ENCODE measurements around the gene RPS15.

Gene RPS15

GRCh38 chr19:1457031-1457739, 19.0 kb downstream of the RPS15 start:
- Mint-ChIP-seq H3K36me3 (ENCODE audit: low read depth) (no peaks in the 10 kb centered on the region), H3K9me3 (no peaks in the 10 kb centered on the region), H3K4me3 (no peak overlapping the region), H3K4me1 (ENCODE audit: low read depth) (peaks cover 7% of the 10 kb centered on the region), H3K27me3 (ENCODE audit: low read depth) (peaks cover 43% of the 10 kb centered on the region), H3K27ac (no peak overlapping the region)

- Mint-ChIP-seq H3K27me3 (ENCODE audit: low read depth) (peaks cover 41% of the 10 kb centered on the region), H3K4me1 (ENCODE audit: low read depth) (peaks cover 7% of the 10 kb centered on the region), H3K4me3 (no peak overlapping the region), H3K9me3 (no peaks in the 10 kb centered on the region), H3K27ac (no peak overlapping the region), H3K36me3 (ENCODE audit: low read depth) (no peaks in the 10 kb centered on the region)
Observed at GRCh38 chr19:1457892-1458291, 19.7 kb downstream of the RPS15 start.

GRCh38 chr19:1459479-1459878, 21.3 kb downstream of the RPS15 start:
- Mint-ChIP-seq H3K36me3 (ENCODE audit: low read depth) (no peaks in the 10 kb centered on the region), H3K27ac (no peak overlapping the region), H3K4me1 (ENCODE audit: low read depth) (peaks cover 7% of the 10 kb centered on the region), H3K4me3 (no peak overlapping the region), H3K9me3 (no peaks in the 10 kb centered on the region), H3K27me3 (ENCODE audit: low read depth) (peaks cover 31% of the 10 kb centered on the region)

GRCh38 chr19:1460033-1460995, 22.1 kb downstream of the RPS15 start:
- Mint-ChIP-seq H3K4me3 (no peak overlapping the region), H3K4me1 (ENCODE audit: low read depth) (peaks cover 4% of the 10 kb centered on the region), H3K36me3 (ENCODE audit: low read depth) (no peaks in the 10 kb centered on the region), H3K27ac (no peak overlapping the region), H3K9me3 (no peaks in the 10 kb centered on the region), H3K27me3 (ENCODE audit: low read depth) (peaks cover 24% of the 10 kb centered on the region)

DNA sequence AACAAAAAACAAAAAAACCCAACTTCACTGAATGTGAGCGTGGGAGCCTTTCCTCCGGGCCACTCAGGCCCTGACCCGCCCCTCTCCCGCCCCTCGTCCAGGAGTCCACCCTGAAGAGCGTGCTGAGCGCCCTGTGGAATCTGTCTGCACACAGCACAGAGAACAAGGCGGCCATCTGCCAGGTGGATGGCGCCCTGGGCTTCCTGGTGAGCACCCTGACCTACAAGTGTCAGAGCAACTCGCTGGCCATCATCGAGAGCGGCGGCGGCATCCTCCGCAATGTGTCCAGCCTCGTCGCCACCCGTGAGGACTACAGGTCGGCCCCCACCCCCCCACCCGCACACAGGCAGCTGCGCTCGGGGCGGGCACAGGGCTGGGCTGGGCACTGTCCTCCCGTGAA, 23.7 kb downstream of the RPS15 start:
- no peaks in the 10 kb centered on the region for H3K36me3 Mint-ChIP-seq (ENCODE audit: low read depth)
- H3K4me1 Mint-ChIP-seq (ENCODE audit: low read depth): no peaks in the 10 kb centered on the region
- H3K27me3 Mint-ChIP-seq (ENCODE audit: low read depth): peaks cover 18% of the 10 kb centered on the region
- H3K9me3 Mint-ChIP-seq: no peaks in the 10 kb centered on the region
- no peak overlapping the region for H3K27ac Mint-ChIP-seq
- H3K4me3 Mint-ChIP-seq: no peak overlapping the region

DNA sequence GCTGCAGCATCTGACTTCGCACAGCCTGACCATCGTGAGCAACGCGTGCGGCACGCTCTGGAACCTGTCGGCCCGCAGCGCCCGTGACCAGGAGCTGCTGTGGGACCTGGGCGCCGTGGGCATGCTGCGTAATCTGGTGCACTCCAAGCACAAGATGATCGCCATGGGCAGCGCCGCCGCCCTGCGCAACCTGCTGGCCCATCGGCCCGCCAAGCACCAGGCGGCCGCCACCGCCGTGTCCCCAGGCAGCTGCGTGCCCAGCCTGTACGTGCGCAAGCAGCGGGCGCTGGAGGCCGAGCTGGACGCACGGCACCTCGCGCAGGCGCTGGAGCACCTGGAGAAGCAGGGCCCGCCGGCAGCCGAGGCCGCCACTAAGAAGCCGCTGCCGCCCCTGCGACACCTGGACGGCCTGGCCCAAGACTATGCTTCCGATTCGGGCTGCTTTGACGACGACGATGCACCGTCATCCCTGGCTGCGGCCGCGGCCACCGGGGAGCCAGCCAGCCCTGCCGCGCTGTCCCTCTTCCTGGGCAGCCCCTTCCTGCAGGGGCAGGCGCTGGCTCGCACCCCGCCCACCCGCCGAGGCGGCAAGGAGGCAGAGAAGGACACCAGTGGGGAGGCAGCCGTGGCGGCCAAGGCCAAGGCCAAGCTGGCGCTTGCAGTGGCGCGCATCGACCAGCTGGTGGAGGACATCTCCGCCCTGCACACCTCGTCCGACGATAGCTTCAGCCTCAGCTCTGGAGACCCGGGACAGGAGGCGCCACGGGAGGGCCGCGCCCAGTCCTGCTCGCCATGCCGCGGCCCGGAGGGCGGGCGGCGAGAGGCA, 27.2 kb downstream of the RPS15 start:
- H3K4me3 Mint-ChIP-seq: no peak overlapping the region
- no peaks in the 10 kb centered on the region for H3K9me3 Mint-ChIP-seq
- no peaks in the 10 kb centered on the region for H3K36me3 Mint-ChIP-seq (ENCODE audit: low read depth)
- H3K4me1 Mint-ChIP-seq (ENCODE audit: low read depth): no peaks in the 10 kb centered on the region
- H3K27me3 Mint-ChIP-seq (ENCODE audit: low read depth): no peaks in the 10 kb centered on the region
- no peak overlapping the region for H3K27ac Mint-ChIP-seq

- Mint-ChIP-seq H3K4me3 (no peak overlapping the region), H3K27me3 (ENCODE audit: low read depth) (peaks cover under 1% of the 10 kb centered on the region), H3K4me1 (ENCODE audit: low read depth) (no peaks in the 10 kb centered on the region), H3K36me3 (ENCODE audit: low read depth) (no peaks in the 10 kb centered on the region), H3K9me3 (no peaks in the 10 kb centered on the region), H3K27ac (no peak overlapping the region)
Observed at GRCh38 chr19:1466018-1466460, 27.8 kb downstream of the RPS15 start.

DNA sequence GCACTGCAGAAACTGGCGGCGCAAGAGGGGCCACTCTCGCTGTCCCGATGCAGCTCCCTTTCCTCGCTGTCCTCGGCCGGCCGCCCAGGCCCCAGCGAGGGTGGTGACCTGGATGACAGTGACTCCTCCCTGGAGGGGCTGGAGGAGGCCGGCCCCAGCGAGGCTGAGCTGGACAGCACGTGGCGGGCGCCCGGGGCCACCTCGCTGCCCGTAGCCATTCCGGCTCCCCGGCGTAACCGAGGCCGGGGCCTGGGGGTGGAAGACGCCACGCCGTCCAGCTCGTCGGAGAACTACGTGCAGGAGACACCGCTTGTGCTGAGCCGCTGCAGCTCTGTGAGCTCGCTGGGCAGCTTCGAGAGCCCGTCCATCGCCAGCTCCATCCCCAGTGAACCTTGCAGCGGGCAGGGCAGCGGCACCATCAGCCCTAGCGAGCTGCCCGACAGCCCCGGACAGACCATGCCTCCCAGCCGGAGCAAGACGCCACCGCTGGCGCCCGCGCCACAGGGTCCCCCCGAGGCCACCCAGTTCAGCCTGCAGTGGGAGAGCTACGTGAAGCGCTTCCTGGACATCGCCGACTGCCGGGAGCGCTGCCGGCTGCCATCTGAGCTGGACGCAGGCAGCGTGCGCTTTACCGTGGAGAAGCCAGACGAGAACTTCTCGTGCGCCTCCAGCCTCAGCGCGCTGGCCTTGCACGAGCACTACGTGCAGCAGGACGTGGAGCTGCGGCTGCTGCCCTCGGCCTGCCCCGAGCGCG, 28.4 kb downstream of the RPS15 start:
- Mint-ChIP-seq H3K9me3 (no peaks in the 10 kb centered on the region), H3K4me1 (ENCODE audit: low read depth) (peaks cover 2% of the 10 kb centered on the region), H3K4me3 (no peak overlapping the region), H3K27me3 (ENCODE audit: low read depth) (peaks cover 4% of the 10 kb centered on the region), H3K36me3 (ENCODE audit: low read depth) (no peaks in the 10 kb centered on the region), H3K27ac (no peak overlapping the region)

DNA sequence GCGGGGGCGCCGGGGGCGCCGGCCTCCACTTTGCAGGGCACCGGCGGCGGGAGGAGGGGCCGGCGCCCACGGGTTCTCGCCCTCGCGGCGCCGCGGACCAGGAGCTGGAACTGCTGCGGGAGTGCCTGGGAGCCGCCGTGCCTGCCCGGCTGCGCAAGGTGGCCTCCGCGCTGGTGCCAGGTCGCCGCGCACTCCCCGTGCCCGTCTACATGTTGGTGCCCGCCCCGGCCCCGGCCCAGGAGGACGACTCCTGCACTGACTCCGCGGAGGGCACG, 29.0 kb downstream of the RPS15 start:
- Mint-ChIP-seq H3K9me3 (no peaks in the 10 kb centered on the region), H3K27me3 (ENCODE audit: low read depth) (peaks cover 4% of the 10 kb centered on the region)

GRCh38 chr19:1467490-1468273, 29.5 kb downstream of the RPS15 start:
- no peaks in the 10 kb centered on the region for H3K9me3 Mint-ChIP-seq
- H3K27ac Mint-ChIP-seq: no peak overlapping the region
- no peak overlapping the region for H3K4me3 Mint-ChIP-seq
- H3K4me1 Mint-ChIP-seq (ENCODE audit: low read depth): peaks cover 2% of the 10 kb centered on the region
- H3K27me3 Mint-ChIP-seq (ENCODE audit: low read depth): peaks cover 4% of the 10 kb centered on the region
- no peaks in the 10 kb centered on the region for H3K36me3 Mint-ChIP-seq (ENCODE audit: low read depth)

More for the DNA sequence above, 29.0 kb downstream of the RPS15 start:
- H3K36me3 Mint-ChIP-seq (ENCODE audit: low read depth): no peaks in the 10 kb centered on the region
- no peak overlapping the region for H3K4me3 Mint-ChIP-seq
- no peak overlapping the region for H3K27ac Mint-ChIP-seq
- H3K4me1 Mint-ChIP-seq (ENCODE audit: low read depth): peaks cover 2% of the 10 kb centered on the region

DNA sequence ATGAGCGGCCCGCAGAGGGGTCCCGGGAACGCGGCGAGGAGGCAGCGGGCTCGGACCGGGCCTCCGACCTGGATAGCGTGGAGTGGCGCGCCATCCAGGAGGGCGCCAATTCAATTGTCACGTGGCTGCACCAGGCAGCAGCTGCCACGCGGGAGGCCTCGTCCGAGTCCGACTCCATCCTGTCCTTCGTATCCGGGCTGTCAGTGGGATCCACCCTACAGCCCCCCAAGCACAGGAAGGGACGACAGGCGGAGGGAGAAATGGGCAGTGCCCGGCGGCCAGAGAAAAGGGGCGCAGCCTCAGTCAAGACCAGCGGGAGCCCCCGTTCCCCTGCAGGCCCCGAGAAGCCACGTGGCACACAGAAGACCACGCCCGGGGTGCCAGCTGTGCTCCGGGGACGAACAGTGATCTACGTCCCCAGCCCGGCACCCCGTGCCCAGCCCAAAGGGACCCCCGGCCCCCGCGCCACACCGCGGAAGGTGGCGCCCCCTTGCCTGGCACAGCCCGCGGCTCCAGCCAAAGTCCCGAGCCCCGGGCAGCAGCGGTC, 30.2 kb downstream of the RPS15 start:
- H3K27ac Mint-ChIP-seq: no peak overlapping the region
- no peak overlapping the region for H3K4me3 Mint-ChIP-seq
- peaks cover under 1% of the 10 kb centered on the region for H3K36me3 Mint-ChIP-seq (ENCODE audit: low read depth)
- peaks cover 8% of the 10 kb centered on the region for H3K27me3 Mint-ChIP-seq (ENCODE audit: low read depth)
- peaks cover 2% of the 10 kb centered on the region for H3K4me1 Mint-ChIP-seq (ENCODE audit: low read depth)
- no peaks in the 10 kb centered on the region for H3K9me3 Mint-ChIP-seq

DNA sequence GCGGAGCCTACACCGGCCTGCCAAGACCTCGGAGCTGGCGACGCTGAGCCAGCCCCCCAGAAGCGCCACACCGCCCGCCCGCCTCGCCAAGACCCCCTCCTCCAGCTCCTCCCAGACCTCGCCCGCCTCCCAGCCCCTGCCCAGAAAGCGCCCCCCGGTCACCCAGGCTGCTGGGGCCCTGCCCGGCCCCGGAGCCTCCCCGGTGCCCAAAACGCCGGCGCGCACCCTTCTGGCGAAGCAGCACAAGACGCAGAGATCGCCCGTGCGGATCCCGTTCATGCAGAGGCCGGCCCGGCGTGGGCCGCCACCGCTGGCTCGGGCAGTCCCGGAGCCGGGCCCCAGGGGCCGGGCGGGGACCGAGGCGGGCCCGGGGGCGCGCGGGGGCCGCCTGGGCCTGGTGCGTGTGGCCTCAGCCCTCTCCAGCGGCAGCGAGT, 30.6 kb downstream of the RPS15 start:
- H3K27ac Mint-ChIP-seq: no peak overlapping the region
- peaks cover 2% of the 10 kb centered on the region for H3K4me1 Mint-ChIP-seq (ENCODE audit: low read depth)
- peaks cover 2% of the 10 kb centered on the region for H3K36me3 Mint-ChIP-seq (ENCODE audit: low read depth)
- no peak overlapping the region for H3K4me3 Mint-ChIP-seq
- no peaks in the 10 kb centered on the region for H3K9me3 Mint-ChIP-seq
- H3K27me3 Mint-ChIP-seq (ENCODE audit: low read depth): peaks cover 8% of the 10 kb centered on the region

Measured in T-helper 1 cell treated with Interleukin-12 subunit alpha and Interleukin-12 subunit beta and Interleukin-4 antibody, amounts not matched to agents 30 μg/mL and 1 μg/mL, for 36 hours (primary cell).